Coronary artery (tissue), 2 donors: ENCODE results near the gene VSIG1.

ENCODE experiments used
- DNase-seq: peaks from one replicate; pipeline ENCODE4 v3.0.0-alpha.2; 2017; ENCODE audit warnings: low spot score
- H3K27ac ChIP-seq, 2 donors: fragments of 200-600 bp; sonication (generic); one replicate each; pipeline ENCODE4 v1.5.1; 2016 to 2019
- H3K4me3 ChIP-seq: fragments of 200-600 bp; sonication (generic); 2 replicates; pipeline ENCODE4 v1.5.1; 2016; ENCODE audit warnings: mild to moderate bottlenecking, moderate library complexity
- CTCF ChIP-seq: fragments of 200-600 bp; sonication (generic); IDR thresholded peaks from one replicate; pipeline ENCODE4 v1.5.1; 2019; ENCODE audit warnings: antibody characterized with exemption

The VSIG1 gene

GRCh38 chrX:108020631-108021030 is 24.2 kb upstream of the VSIG1 start:
- no peak for TF ChIP-seq CTCF
- Histone ChIP-seq H3K4me3 (no peak overlapping the region), H3K27ac (no peak overlapping the region)
- DNase-seq, result no peak

GRCh38 chrX:108022491-108023089 is 22.3 kb upstream of the VSIG1 start:
- no peak for TF ChIP-seq CTCF
- no peak for DNase-seq
- Histone ChIP-seq H3K4me3 (no peak overlapping the region), H3K27ac (no peak overlapping the region)

- no peak for DNase-seq
These were observed 19.5 kb upstream of the VSIG1 start for GRCh38 chrX:108025376-108025775.

GRCh38 chrX:108025954-108026600 is 18.8 kb upstream of the VSIG1 start:
- DNase-seq, result no peak
- Histone ChIP-seq H3K4me3 (no peak overlapping the region), H3K27ac (no peak overlapping the region)
- no peak for TF ChIP-seq CTCF

More at GRCh38 chrX:108025376-108025775, 19.5 kb upstream of the VSIG1 start:
- Histone ChIP-seq H3K27ac (no peak overlapping the region), H3K4me3 (no peak overlapping the region)
- no peak for TF ChIP-seq CTCF

GRCh38 chrX:108028854-108029253 is 16.0 kb upstream of the VSIG1 start:
- Histone ChIP-seq H3K4me3 (no peak overlapping the region), H3K27ac (no peak overlapping the region)
- DNase-seq, result no peak
- no peak for TF ChIP-seq CTCF

- no peak for TF ChIP-seq CTCF
- DNase-seq, result no peak
- H3K27ac ChIP-seq, result no peak overlapping the region
- no peak overlapping the region for H3K4me3 ChIP-seq
These were observed 14.7 kb upstream of the VSIG1 start for GRCh38 chrX:108029928-108030711.
